NCI-H774 (cell line): ENCODE measurements around the gene UCK1.

Experiments
- DNase-seq: peaks from one replicate; lab custom pipeline; 2025; lab: John Stamatoyannopoulos, UW

UCK1 gene

GRCh38 chr9:131530920-131531832, at the start of gene UCK1:
UCK1 (minus strand) TSS chr9:131531263; CDS start chr9:131531174, 89 bp downstream.
- peak; percentile 85 for DNase-seq

GRCh38 chr9:131580358-131580757, 49.3 kb upstream of the UCK1 start:
- no peak for DNase-seq

DNA sequence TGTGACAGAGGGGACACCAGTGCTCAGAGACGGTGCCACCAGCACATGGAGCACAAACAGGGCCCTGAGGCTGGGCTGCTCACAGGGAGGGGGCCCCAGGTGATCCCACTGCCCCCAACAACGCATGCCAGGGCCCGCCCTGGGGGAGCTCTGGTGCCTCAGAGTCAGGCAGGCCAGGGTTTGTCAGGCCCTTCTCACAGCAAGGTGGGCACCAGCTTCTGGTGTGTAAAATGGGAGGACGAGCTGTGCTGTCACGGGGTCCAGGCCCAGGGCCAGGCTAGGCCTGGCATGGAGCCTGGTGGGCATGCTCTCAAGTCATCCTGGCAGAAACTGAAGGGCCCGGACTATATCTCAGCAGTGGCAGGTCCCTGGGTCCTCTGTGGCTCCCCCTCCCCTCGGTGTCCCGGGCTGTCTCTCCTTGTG, 48.7 kb upstream of the UCK1 start:
- no peak for DNase-seq

GRCh38 chr9:131578731-131579504, 47.9 kb upstream of the UCK1 start:
- no peak for DNase-seq

DNA sequence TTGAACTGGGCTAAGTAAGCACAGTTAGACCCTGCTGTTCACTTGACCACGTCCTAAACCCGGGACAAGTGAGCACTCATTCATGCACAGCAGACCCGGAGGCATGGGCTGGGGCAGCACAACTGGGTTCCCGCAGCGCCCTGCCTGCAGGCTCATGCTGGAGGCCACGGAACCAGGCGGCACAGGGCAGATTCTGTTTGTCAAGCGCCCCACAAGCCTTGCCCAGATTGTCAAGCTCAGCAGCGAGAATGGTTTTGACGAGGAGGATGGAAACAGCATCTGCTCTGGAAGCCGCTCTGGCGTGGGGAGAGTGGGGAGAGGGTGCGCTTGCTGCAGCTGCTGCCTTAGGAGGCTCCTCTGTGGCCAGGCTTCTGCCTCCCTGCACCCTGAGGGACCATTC, 47.0 kb upstream of the UCK1 start:
- no peak for DNase-seq

- no peak for DNase-seq
Measured at GRCh38 chr9:131577005-131578000, 46.2 kb upstream of the UCK1 start.

DNA sequence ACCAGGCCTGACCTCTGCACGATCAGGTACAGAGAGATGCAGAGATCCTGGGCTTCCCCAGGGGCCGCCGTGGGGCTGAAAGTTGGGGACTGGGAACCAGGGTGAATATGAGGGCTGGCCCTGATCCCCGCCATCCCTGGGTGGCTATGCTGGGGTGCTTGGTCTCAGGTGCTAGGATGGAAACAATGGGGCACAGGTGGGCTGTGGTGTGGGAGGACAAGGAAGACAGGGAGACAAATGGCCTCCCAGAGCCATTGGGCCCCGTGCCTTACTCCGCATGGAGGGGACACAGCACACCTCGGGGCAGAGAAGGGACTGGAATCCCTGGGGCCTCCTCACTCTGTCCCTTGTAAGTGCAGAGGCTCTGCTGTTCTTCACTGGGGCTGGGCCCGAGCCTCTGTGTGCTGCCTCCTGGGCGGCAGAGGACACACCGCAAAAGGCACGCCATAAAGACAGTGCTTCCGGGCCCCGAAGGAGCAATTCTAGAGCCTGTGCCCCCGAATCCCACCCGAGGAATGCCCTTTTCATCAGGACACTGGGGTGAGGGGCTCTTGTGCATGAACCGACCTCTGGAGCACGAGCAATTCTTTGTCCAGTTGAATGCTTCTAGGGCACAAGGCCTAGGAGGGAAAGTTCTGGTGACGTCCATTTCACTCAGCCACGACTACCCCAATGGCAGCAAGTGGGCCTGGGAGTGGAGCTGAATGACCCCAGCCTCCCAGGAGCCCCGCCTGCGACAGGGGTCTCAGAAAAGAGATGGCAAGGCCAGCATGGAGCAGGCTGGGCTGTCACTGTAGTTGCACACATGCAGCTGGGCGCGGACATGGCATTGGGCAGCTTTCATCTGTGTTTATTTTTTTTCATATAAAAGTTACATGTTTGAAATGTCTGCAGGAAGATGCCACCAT, 45.1 kb upstream of the UCK1 start:
- DNase-seq, result no peak

DNA sequence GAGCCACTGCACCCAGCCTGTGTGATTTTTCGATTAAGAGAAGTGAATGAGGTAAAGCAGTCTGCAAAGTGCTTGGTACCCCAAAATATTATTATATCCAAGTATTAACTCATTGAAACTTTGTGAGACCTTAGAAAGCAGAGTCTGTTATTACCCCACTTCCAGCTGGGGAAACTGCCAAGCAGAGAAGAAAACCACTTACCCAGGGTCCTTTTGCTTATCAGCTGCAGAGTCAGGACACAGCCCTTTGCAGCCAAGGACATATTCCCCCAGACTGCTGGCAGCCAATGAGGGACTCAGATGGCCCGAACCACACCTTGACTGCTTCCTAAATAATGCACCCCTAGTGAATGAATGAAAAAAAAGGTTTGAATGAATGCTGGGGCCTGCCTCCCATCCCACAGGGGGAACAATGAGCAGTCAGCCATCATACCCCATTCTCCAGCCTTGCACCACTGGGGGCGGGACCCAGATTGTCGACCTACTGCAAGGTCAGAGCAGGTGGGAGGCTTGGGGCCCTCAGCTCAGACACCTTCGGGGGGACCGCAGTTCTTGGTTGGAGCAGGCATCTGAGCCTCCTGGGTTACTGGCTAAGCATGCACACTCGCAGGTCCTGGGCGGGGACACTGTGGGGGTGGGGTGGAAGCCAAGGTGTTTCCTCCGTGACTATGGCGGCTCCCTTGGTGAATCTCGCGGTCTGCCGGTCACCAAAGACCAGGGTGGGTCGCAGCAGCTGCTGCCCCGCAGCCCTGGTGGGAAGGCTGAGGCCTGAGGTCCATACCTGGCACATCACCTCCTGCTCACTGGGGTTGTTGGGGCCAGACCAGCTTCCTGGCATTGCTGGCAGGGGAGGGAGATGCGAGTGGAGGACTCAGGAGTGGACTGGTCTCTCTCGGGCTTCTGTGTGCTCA, 43.9 kb upstream of the UCK1 start:
- no peak for DNase-seq

DNA sequence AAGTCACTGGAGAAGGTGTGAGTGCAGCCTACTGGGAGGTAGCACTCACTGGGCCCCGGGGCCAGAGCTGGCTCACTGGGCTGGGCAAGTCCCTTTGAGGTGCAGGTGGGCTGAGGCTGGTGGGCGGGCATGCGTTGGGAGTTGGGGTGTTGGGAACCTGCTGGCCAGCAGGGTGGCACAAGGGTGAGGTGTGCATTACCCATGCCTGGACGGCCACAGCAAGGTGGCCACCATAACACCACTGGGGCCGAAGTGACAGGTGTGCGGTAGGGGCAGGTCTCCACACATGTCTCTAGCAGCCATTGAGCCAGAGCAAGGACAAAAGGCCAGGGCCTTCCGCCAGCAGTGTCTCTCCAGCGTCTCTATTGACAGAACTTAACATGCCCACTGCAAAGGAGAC, 36.8 kb upstream of the UCK1 start:
- DNase-seq, result no peak

DNA sequence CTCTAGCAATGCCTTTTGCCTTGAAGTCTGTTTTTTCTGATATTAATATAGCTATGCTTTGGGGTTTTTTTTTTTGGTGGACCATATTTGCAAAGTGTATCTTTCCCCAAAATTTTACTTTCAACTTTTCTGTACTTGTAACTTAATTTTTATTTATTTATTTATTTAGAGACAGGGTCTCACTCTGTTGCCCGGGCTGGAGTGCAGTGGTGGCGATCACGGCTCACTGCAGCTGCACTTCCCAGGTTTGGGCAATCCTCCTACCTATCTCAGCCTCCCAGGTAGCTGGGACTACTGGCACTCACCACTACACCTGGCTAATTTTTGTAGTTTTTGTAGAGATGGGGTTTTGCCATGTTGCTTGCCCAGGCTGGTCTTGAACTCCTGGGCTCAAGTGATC, 35.1 kb upstream of the UCK1 start:
- DNase-seq, result no peak

- no peak for DNase-seq
Measured at GRCh38 chr9:131565369-131565768, 34.3 kb upstream of the UCK1 start.

DNA sequence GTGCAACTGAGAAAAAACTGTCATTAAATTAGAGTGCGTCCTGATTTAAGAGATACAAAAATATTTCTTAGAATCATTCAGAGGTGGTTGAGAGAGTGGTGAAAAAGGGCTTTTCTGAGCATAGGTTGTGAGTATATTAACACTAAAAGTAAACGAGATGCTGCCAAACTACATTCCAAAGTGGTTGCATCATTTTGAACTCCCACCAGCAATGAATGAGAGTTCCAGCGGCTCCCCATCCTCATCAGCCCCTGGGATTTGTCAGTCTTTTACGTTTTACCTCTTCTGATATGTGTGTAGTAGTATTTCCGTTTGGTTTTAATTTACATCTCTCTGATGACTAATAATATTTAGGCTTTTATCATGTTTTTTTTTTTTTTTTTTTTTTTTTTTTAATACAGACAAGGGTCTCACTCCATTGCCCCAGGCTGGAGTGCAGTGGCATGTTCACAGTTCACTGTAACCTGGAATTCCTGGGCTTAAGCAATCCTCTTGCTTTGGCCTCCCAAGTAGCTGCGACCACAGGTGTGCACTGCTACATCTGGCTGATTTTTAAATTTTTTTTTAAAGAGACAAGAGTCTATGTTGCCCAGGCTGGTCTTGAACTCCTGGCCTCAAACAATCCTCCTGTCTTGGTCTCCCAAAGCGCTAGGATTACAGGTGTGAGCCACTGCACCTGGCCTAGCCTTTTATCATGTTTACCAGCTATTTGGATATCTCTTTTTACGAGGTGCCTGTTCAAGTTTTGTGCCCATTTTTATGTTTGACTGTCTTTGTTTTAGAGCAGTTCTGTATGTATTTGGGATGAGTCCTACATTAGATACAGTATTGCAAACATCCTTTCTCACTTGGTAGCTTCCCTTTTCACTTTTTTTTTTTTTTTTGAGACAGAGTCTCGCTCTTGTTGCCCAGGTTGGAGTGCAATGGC, 31.2 kb upstream of the UCK1 start:
- DNase-seq, result no peak

DNA sequence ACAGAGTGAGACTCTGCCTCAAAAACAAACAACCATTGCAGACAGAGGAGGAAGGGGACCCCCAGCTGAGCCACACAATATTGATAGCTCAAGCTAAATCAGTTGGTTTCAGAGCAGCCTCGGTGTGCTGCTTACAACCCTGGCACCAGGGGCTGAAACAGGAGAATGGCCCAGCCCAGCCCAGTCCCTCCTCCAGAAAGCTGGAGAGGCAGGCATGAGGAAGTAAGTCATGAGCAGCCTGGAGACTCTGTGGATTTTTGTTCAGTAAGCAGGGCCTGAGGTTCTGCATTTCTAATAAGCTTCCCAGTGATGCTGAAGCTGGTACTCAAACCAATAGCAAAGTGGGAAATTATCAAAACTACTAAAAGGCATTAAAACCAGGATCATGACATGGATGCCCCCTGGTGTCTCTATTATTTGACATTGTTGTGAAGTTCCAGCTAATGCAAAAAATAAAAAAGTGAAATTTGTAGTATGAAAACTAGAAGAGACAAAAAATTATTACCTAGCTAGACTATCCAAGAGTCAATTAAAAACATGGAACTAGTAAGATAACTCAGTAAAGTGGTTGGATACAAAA, 28.4 kb upstream of the UCK1 start:
- no peak for DNase-seq

DNA sequence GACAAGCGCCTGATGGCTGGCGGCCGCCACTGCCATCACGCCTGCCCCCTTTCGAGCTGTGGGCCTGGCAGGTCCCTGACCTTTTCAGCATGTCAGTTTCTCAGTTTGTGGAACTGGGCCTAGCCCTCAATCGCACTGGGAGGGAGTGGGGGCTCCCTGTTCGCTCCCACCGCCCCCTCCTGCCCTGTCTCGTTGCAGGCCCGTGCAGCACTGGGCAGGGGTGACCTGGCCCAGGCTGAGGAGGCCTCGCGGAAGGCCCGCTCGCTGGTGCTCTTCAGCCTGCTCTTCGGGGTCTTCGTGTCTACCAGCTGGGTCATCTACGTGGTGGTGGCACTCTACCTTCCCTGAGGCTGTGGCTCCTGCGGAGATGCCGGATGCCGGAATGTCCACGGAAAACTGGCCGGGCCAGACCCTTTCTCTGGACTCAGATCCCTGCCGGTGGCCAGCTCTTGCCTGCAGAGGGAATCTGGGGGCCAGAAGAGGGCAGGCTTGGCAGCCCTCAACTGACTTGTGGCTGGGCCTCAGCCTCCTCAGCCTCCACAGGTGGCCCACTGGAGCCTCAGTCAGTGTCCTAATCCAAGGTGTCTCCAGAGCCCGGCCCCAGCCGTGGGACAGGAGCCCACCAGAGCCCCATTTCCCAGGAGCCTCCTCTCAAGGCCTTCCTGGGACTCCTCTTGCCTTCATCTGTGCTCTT, 26.9 kb upstream of the UCK1 start:
- no peak for DNase-seq

- no peak for DNase-seq
Measured at GRCh38 chr9:131555841-131556673, 25.0 kb upstream of the UCK1 start.

DNA sequence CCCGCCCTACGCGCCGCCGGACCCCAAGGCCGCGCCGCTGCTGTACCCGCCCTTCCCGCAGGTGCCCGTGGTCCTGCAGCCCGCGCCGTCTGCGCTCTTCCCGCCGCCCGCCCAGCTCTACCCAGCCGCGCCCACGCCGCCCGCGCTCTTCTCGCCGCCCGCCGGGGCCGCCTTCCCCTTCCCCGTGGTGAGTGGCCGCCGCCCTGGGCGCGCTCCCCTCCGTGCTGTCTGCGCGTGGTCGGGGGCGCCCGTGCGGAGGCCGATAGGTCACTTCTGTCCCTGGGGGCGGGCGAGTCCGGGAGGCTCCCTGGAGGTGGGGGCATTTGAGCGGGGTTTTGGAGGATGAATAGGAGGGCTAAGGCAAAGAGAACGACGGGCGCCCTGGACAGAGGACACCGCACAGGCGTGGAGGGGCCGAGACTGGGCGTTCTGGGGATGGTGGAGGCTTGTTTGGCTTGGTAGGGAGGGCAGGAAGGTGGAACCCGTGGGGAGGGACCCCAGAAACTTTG, 23.8 kb upstream of the UCK1 start:
- DNase-seq, result no peak
